SIG-M5 (cell line): Measurements from ENCODE around the gene CFAP77.
"Not testable (repeated sequence)": the region's sequence is repeated elsewhere in the genome, so short reads cannot be mapped to it uniquely, and the experiment has no call there.

ENCODE experiments used
- DNase-seq: peaks from one replicate; lab custom pipeline; 2025; lab: John Stamatoyannopoulos, UW

The CFAP77 gene

GRCh38 chr9:132409828-132410528, at the start of gene CFAP77:
CFAP77 (plus strand) TSS chr9:132410211; CDS start chr9:132410272, 61 bp downstream.
- no peak for DNase-seq

- no peak for DNase-seq
Observed at GRCh38 chr9:132364068-132364467, 45.9 kb upstream of the CFAP77 start.

- no peak for DNase-seq
Observed at GRCh38 chr9:132365986-132366385, 44.0 kb upstream of the CFAP77 start.

- DNase-seq, result peak; percentile 12
Observed at GRCh38 chr9:132366481-132366880, 43.5 kb upstream of the CFAP77 start.

GRCh38 chr9:132367613-132368313, 42.2 kb upstream of the CFAP77 start:
- DNase-seq, result no peak

GRCh38 chr9:132369421-132369820, 40.6 kb upstream of the CFAP77 start:
- DNase-seq, result no peak

GRCh38 chr9:132370592-132370991, 39.4 kb upstream of the CFAP77 start:
- DNase-seq, result no peak

- DNase-seq, result no peak
Observed at GRCh38 chr9:132372177-132373095, 37.6 kb upstream of the CFAP77 start.

- not testable (repeated sequence) for DNase-seq
Observed at GRCh38 chr9:132377769-132378168, 32.2 kb upstream of the CFAP77 start.

- not testable (repeated sequence) for DNase-seq
Observed at GRCh38 chr9:132378416-132378815, 31.6 kb upstream of the CFAP77 start.

GRCh38 chr9:132381966-132382541, 28.0 kb upstream of the CFAP77 start:
- peak; percentile 51 for DNase-seq

GRCh38 chr9:132383462-132383883, 26.5 kb upstream of the CFAP77 start:
- no peak for DNase-seq

- no peak for DNase-seq
Observed at GRCh38 chr9:132384376-132384775, 25.6 kb upstream of the CFAP77 start.

- DNase-seq, result no peak
Observed at GRCh38 chr9:132387133-132387532, 22.9 kb upstream of the CFAP77 start.

- no peak for DNase-seq
Observed at GRCh38 chr9:132390966-132391365, 19.0 kb upstream of the CFAP77 start.

GRCh38 chr9:132391449-132391848, 18.6 kb upstream of the CFAP77 start:
- DNase-seq, result no peak

- no peak for DNase-seq
Observed at GRCh38 chr9:132395560-132395959, 14.5 kb upstream of the CFAP77 start.

GRCh38 chr9:132401824-132402223, 8.2 kb upstream of the CFAP77 start:
- DNase-seq, result no peak

GRCh38 chr9:132404228-132404881, 5.7 kb upstream of the CFAP77 start:
- no peak for DNase-seq

GRCh38 chr9:132406554-132407122, 3.4 kb upstream of the CFAP77 start, which contains the start of gene TTF1:
TTF1 (minus strand) TSS chr9:132406840; CDS start chr9:132402821, 4,019 bp downstream.
- peak; percentile 74 for DNase-seq

- no peak for DNase-seq
Observed at GRCh38 chr9:132407196-132407595, 2.8 kb upstream of the CFAP77 start.
